K562 (cell line): ENCODE measurements around the gene PPP1CA. TPM values are rescaled to one million over a fixed set of nuclear protein-coding genes. Genes with fewer than 3 reads are reported as not detected.

Experiments
- ATF3 ChIP-seq, 2 experiments: fragments of 450-650 bp in 1 of 2; sonication (generic) in 1 of 2; formaldehyde crosslinking in 1 of 2; IDR thresholded peaks in 1 of 2; conservative IDR thresholded peaks in 1 of 2; 2 replicates each; pipeline versions ENCODE4 v1.6.1 to v1.8.1; 2016 to 2023; ENCODE audit warnings: mild to moderate bottlenecking in 2 of 2, moderate library complexity in 2 of 2, inconsistent platforms in 1 of 2, missing genetic modification reagents in 1 of 2
- BDP1 ChIP-seq: IDR thresholded peaks from 3 replicates; pipeline ENCODE4 v1.6.1; 2011; ENCODE audit not compliant: insufficient read length, insufficient read depth
- ESRRB ChIP-seq: fragments of 250-450 bp; sonication (Bioruptor Pico); IDR thresholded peaks from 2 replicates; pipeline ENCODE4 v1.5.0; 2020; ENCODE audit warnings: mild to moderate bottlenecking, moderate library complexity, borderline replicate concordance
- GABPA ChIP-seq: fragments of 200-800 bp; sonication (Bioruptor generic); conservative IDR thresholded peaks from 2 replicates; pipeline ENCODE4 v1.6.1; 2016; ENCODE audit warnings: low read depth, missing genetic modification characterization, missing compliant biosample characterization
- GATAD2A ChIP-seq: fragments of 450-650 bp; IDR thresholded peaks from 2 replicates; pipeline ENCODE4 v1.6.1; 2017
- HDAC2 ChIP-seq: fragments of 450-650 bp; IDR thresholded peaks from 2 replicates; pipeline ENCODE4 v1.6.1; 2016; ENCODE audit warnings: mild to moderate bottlenecking
- KAT7 ChIP-seq: sonication (generic); formaldehyde crosslinking; IDR thresholded peaks from 2 replicates; pipeline ENCODE4 v1.8.0; 2022; ENCODE audit warnings: missing genetic modification reagents, mild to moderate bottlenecking, borderline replicate concordance
- MED1 ChIP-seq: sonication (generic); formaldehyde crosslinking; IDR thresholded peaks from 2 replicates; pipeline ENCODE4 v1.8.1; 2023; ENCODE audit warnings: missing genetic modification reagents, borderline replicate concordance
- MGA ChIP-seq: fragments of 450-650 bp; IDR thresholded peaks from 2 replicates; pipeline ENCODE4 v1.6.1; 2016; ENCODE audit warnings: mild to moderate bottlenecking, moderate library complexity
- NR2F6 ChIP-seq: fragments of 450-650 bp; formaldehyde crosslinking; IDR thresholded peaks from 2 replicates; pipeline ENCODE4 v1.4.0; 2020; ENCODE audit warnings: mild to moderate bottlenecking
- ZBTB34 ChIP-seq: fragments of 250-450 bp; sonication (Bioruptor Pico); IDR thresholded peaks from 2 replicates; pipeline ENCODE4 v1.8.0; 2021; ENCODE audit warnings: mild to moderate bottlenecking, moderate library complexity
- ZNF212 ChIP-seq: fragments of 450-650 bp; formaldehyde crosslinking; IDR thresholded peaks from 2 replicates; pipeline ENCODE4 v1.4.0; 2020; ENCODE audit warnings: mild to moderate bottlenecking
- ZNF785 ChIP-seq: fragments of 250-450 bp; sonication (Bioruptor Pico); IDR thresholded peaks from 2 replicates; pipeline ENCODE4 v1.4.0; 2020; ENCODE audit warnings: mild to moderate bottlenecking
- polyA plus RNA-seq, 8 experiments: library from polyadenylated mRNA; depleted of rRNA in 4 of 8; stranded (reverse) in 5 of 8; unstranded in 3 of 8; fragments of >200 nt; fragmentation: Nextera tagmentation in 2 of 8; fragmentation: Illumina TruSeq in 1 of 8; extraction: Ambion mirVana in 2 of 8; extraction: Trizol in 1 of 8; gene quantifications; 2 replicates each; pipeline versions ENCODE4 v1.2.1 to v1.2.3, GENCODE V29; 2011 to 2014; ENCODE audit warnings: inconsistent platforms in 1 of 8, missing spikeins in 1 of 8
- total RNA-seq, 7 experiments: library from RNA; depleted of rRNA in 6 of 7; stranded (reverse); fragments of >200 nt in 6 of 7; fragmentation: Illumina TruSeq in 2 of 7; extraction: Trizol in 2 of 7; gene quantifications; 2 replicates each; pipeline versions ENCODE4 v1.2.1 to v1.2.3, GENCODE V29; 2011 to 2021; ENCODE audit warnings: low replicate concordance in 1 of 7

PPP1CA gene
- total and polyA plus RNA-seq, 9 of the 15 experiments (the other 6 are each of a cell fraction or from before 2014, with no cell fraction given): 18.2 to 242 (median 188) TPM

GRCh38 chr11:67428052-67429001 lies 26.7 kb upstream of the PPP1CA start, which contains the start of gene RPS6KB2 (continued):
- TF ChIP-seq ZBTB34 (CRISPR knock-in tag) (no peak), BDP1 (no peak), GATAD2A (no peak), HDAC2 (no peak), MED1 (CRISPR knock-in tag) (no peak), NR2F6 (CRISPR knock-in tag) (no peak), ZNF785 (CRISPR knock-in tag) (no peak), KAT7 (peak; percentile 86), MGA (no peak; the same call in 1 of the 2 replicates), GABPA (tag) (peak; percentile 72), ZNF212 (CRISPR knock-in tag) (no peak), ATF3 (IDR thresholded peaks at IDR 0.05) (peak; percentile 89), ATF3 (CRISPR knock-in tag; conservative IDR thresholded peaks at IDR 0.05) (0 out of 2 replicates have a peak, but pooled peaks have one; percentile 59), ESRRB (CRISPR knock-in tag) (no peak)
